HG03342 (cell line): ENCODE measurements around the gene ZNF91.
"Not testable (repeated sequence)": the region's sequence is repeated elsewhere in the genome, so short reads cannot be mapped to it uniquely, and the experiment has no call there.

Experiments used
- ATAC-seq: cut with Tn5 transposase; IDR thresholded peaks from one replicate; pipeline ENCODE4 v1.9.1; 2021; ENCODE audit warnings: mild to moderate bottlenecking, moderate library complexity; ENCODE audit not compliant: unreplicated experiment

ZNF91 gene

GRCh38 chr19:23399443-23399842 is 4.2 kb upstream of the ZNF91 start:
- ATAC-seq: no peak

DNA sequence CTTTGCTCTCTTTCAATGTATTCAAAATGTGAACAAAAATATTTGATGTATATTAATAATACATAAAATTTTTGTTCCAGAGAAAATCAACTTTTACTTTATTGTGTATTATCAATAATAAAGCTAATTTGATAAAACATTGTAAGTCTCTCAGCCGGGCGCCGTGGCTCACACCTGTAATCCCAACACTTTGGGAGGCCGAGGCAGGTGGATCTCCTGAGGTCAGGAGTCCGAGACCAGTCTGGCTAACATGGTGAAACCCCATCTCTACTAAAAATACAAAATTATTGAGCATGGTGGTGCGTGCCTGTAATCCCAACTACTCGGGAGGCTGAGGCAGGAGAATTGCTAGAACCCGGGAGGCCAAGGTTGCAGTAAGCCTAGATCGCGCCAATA is 449 bp upstream of the ZNF91 start:
- ATAC-seq: not testable (repeated sequence)

- no peak for ATAC-seq
These were observed 760 bp downstream of the ZNF91 start for GRCh38 chr19:23394511-23394910.

- ATAC-seq: no peak
These were observed 2.1 kb downstream of the ZNF91 start for GRCh38 chr19:23393121-23393520.

DNA sequence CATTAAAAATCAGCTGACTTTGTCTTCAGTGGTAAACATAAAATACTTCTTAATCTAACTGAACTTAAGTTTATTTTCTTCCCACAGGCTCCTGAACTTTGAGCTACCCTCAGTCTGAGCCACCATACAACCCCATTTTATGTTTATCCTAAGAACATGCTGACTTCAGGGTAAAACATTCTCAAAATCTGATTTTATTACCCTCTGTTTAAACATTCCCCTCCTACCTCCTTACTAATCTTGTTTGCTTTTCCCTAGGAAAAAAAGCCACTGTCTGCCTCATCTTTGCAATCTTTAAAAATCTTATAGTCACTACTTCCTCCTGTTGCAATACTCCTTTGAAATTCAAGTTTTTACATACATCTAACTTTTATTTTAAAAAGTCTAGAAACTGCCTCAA is 4.0 kb downstream of the ZNF91 start:
- ATAC-seq: no peak

GRCh38 chr19:23385404-23385803 is 9.9 kb downstream of the ZNF91 start:
- ATAC-seq: no peak

- no peak for ATAC-seq
These were observed 10.4 kb downstream of the ZNF91 start for GRCh38 chr19:23384858-23385257.

GRCh38 chr19:23384166-23384565 is 11.1 kb downstream of the ZNF91 start:
- no peak for ATAC-seq

DNA sequence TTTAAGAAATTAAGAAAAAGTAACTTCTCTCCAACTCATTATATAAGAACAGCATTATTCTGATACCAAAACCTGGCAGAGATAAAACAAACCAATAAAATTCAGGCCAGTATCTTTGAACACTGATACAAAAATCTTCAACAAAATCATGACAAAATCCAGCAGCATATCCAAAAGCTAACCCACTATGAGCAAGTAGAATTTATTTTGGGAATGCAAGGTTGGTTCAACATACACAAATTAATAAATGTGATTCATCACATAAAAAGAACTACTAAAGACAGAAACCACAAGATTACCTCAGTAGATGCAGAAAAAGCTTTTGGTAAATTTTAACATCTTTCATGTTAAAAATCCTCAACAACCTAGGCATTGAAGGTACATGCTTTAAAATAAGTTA is 12.3 kb downstream of the ZNF91 start:
- no peak for ATAC-seq

DNA sequence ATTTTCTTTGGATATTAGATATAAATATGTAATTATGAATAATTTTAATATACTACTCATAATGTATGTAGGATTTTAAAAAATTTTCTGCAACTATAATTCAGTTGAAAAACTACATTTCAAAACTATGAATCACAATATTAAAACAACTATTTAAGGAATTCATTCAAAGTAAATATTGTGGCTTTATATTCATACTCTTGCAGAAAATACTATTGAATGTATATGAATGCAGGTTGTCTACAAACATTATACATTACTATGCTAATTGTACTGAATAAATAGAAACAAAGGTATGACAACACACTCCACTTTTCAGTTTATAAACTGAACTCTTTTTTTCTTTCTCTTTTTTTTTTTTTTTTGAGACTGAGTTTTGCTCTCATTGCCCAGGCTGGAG is 14.2 kb downstream of the ZNF91 start:
- ATAC-seq: no peak

DNA sequence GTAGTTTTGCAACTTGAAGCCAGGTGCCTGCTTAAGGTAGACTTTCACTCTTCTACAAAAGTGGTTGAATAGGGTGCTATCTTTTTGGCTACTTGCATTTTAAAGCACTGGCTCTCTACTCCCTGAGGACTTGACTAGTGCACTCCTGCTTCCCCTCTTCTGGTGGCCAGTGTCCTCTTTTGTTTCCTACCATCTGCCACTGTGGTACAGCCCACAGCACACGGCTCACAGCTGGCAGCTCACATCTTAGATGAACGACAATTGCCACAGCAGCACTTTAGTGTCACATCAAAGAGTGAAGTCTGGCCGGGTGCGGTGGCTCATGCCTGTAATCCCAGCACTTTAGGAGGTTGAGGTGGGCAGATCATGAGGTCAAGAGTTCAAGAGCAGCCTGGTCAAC is 15.6 kb downstream of the ZNF91 start:
- ATAC-seq: not testable (repeated sequence)

- no peak for ATAC-seq
These were observed 16.3 kb downstream of the ZNF91 start for GRCh38 chr19:23378948-23379347.

- no peak for ATAC-seq
These were observed 18.0 kb downstream of the ZNF91 start for GRCh38 chr19:23377276-23377675.

DNA sequence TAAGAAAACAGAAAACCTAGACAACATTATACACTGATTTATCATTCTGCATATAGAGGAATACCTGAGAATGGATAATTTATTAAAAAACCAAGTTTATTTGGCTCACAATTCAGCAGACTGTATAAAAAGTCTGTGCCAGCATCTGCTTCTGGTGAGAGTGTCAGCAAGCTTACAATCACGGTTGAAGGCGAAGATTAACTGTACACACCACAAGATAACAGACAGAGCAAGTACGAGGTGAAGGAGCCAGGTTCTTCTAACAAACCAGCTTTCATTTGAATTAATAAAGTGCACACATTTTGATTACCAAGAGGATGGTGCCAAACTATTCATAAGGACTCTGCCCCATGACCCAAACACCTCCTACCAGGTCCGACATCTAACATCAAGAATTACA is 28.8 kb downstream of the ZNF91 start:
- ATAC-seq: no peak

DNA sequence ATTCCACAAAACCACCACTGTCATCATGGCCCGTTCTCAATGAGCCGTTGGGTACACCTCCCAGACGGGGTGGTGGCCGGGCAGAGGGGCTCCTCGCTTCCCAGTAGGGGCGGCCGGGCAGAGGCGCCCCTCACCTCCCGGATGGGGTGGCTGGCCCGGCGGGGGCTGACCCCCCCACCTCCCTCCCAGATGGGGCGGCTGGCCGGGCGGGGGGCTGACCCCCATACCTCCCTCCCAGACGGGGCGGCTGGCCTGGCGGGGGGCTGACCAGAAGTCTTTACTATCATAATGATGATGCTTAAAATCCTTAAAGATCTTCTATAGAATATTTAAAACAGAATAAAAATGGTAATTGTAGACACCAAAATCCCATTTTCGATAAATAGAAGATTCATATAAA is 29.2 kb downstream of the ZNF91 start:
- ATAC-seq: not testable (repeated sequence)

GRCh38 chr19:23365222-23365621 is 30.0 kb downstream of the ZNF91 start:
- no peak for ATAC-seq

DNA sequence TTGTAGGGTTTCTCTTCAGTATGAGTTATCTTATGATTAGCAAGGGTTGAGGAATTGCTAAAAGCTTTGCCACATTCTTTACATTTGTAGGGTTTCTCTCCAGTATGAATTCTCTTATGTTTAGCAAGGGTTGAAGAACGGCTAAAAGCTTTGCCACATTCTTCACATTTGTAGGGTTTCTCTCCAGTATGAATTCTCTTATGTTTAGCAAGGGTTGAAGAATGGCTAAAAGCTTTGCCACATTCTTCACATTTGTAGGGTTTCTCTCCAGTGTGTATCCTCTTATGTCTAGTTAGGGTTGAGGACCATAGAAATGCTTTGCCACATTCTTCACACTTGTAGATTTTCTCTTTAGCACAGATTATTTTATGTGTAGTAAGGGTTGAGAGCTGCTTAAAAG is 33.4 kb downstream of the ZNF91 start:
- ATAC-seq: not testable (repeated sequence)

GRCh38 chr19:23351806-23352205 is 43.5 kb downstream of the ZNF91 start:
- ATAC-seq: no peak

DNA sequence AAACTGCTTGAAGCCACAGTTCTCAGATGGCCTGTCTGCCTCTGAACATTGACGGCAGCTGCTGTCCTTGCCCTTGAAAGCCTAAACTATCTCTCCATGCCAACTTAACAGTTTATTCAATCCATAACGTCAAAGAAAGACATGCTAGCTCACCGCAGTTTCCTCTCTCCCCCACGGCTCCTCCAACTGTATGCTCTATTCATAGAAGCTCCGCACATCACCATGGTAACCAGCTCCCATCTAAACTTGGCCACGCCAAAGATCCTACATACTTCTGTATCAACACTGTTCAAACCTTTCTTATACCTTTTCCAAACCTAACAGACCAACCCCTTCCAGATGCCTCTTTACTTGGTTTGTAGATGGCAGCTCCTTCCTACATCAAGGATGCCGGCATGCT is 48.6 kb downstream of the ZNF91 start:
- ATAC-seq: no peak

DNA sequence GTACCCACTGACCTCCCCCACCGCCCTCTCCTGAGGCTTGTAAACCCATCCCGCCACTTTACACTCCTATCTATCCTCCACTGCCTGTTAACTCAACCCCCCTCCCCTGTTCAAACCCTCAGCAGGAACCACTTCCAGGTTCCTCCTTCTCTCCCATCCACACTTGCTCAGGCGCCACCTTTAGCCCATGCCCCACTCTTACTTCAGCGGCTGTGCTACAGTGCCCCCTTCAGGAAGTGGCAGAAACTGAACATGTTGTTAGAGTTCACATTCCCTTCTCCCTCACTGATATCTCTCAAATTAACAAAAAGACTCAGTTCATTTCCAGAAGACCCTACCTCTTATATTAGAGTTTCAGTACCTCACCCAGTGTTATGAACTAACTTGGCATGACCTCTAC is 49.4 kb downstream of the ZNF91 start:
- ATAC-seq: no peak

GRCh38 chr19:23343434-23344010 is 51.7 kb downstream of the ZNF91 start:
- ATAC-seq: no peak

DNA sequence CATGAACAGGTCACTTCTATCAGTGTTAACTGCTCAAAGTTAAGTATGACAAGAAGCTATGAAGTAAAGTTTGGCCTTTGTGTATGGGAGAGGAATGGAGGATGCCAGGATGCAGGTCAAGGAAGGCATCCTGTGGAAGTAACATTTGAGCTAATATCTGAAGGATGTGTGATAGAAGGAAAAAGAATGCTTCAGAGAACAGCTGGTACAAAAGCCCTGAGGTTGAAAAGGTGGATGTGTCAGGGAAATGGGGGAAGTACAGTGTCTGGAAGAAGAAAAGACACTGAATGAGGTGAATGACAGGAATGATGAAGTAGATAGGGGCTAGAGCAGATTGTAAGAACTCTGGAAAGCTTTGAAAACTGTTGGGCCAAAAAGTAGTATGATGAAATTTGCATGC is 67.1 kb downstream of the ZNF91 start:
- ATAC-seq: no peak

GRCh38 chr19:23321953-23322549 is 73.2 kb downstream of the ZNF91 start:
- no peak for ATAC-seq
